Heart left ventricle (tissue), 16 donors: ENCODE data around the gene PDE7B. TPM values are rescaled to one million over a fixed set of nuclear protein-coding genes. Genes with fewer than 3 reads are reported as not detected.

ENCODE experiments used
- ATAC-seq, 4 donors: fragments of 200-7000 bp; cut with Tn5 transposase; one replicate each; pipeline ENCODE4 v1.9.1; 2020 to 2022; ENCODE audit warnings: moderate library complexity in 4 of 4, mild to moderate bottlenecking in 3 of 4, moderate number of reproducible peaks in 1 of 4
- DNase-seq, 5 donors: peaks; one replicate each; pipeline ENCODE4 v3.0.0-alpha.2; 2020
- H3K27ac ChIP-seq, 12 donors: fragments of 200-600 bp; sonication (generic) in 4 of 12; one replicate each; pipeline versions ENCODE4 v1.5.0 to v1.8.0; 2016 to 2022; ENCODE audit warnings: mild to moderate bottlenecking in 2 of 12
- H3K27me3 ChIP-seq, 9 donors: fragments of 200-600 bp; sonication (generic) in 2 of 9; one replicate each; pipeline versions ENCODE4 v1.5.1 to v1.8.0; 2016 to 2022; ENCODE audit warnings: mild to moderate bottlenecking in 3 of 9
- H3K36me3 ChIP-seq, 9 donors: fragments of 200-600 bp; sonication (generic) in 2 of 9; one replicate each; pipeline versions ENCODE4 v1.5.0 to v1.8.0; 2018 to 2022; ENCODE audit warnings: mild to moderate bottlenecking in 2 of 9
- H3K4me1 ChIP-seq, 12 donors: fragments of 200-600 bp; sonication (generic) in 4 of 12; one replicate each; pipeline versions ENCODE4 v1.5.0 to v1.8.0; 2016 to 2022; ENCODE audit warnings: mild to moderate bottlenecking in 3 of 12
- H3K4me3 ChIP-seq, 12 donors: fragments of 200-600 bp; sonication (generic) in 4 of 12; one replicate each; pipeline versions ENCODE4 v1.5.0 to v1.8.0; 2017 to 2022; ENCODE audit warnings: mild to moderate bottlenecking in 9 of 12, moderate library complexity in 4 of 12
- H3K9me3 ChIP-seq, 12 donors: fragments of 200-600 bp; sonication (generic) in 4 of 12; one replicate each; pipeline versions ENCODE4 v1.5.0 to v1.8.0; 2016 to 2022; ENCODE audit warnings: mild to moderate bottlenecking in 1 of 12
- CTCF ChIP-seq, 12 donors: fragments of 200-600 bp; sonication (generic) in 4 of 12; IDR thresholded peaks; one replicate each; pipeline versions ENCODE4 v1.5.0 to v1.8.0; 2018 to 2022; ENCODE audit warnings: antibody characterized with exemption in 12 of 12, mild to moderate bottlenecking in 5 of 12
- POLR2A ChIP-seq, 2 donors: fragments of 450-650 bp; IDR thresholded peaks; one replicate each; pipeline ENCODE4 v1.6.1; 2017; ENCODE audit warnings: antibody characterized with exemption in 2 of 2, mild to moderate bottlenecking in 2 of 2, moderate library complexity in 2 of 2
- WGBS, 4 donors: extraction: QIAGEN DNeasy Blood & Tissue Kit in 2 of 4; methylation state at CpG; one replicate each; pipeline versions ENCODE4 v1.1.5 to v1.1.7; 2013 to 2018; 5-methylcytosine and 5-hydroxymethylcytosine counted together
- intact Hi-C, 10 donors: fragments of 100-400 bp; cut with DNase I; formaldehyde crosslinking; loops; one replicate each; pipeline versions ENCODE4 v1.11.1 to v1.14.2; 2022
- polyA plus RNA-seq, 2 donors: library from polyadenylated mRNA; stranded (reverse); fragments of 200-250 nt; gene quantifications; one replicate each; pipeline ENCODE4 v1.2.3, GENCODE V29; 2013
- total RNA-seq, 9 donors: library from RNA; depleted of rRNA in 2 of 9; stranded (reverse); fragments of >200 nt in 2 of 9; fragmentation: NEBNext Ultra II Directional in 3 of 9; extraction: Animal tissue kit (Norgen Biotek cat#: 25700) in 3 of 9; gene quantifications; one replicate each; pipeline versions ENCODE4 v1.1.0 to v1.2.4, GENCODE V29; 2016 to 2023
- donor health status: ischemic (EF 13 %, LVEDD 7.1; RV severe dilation, severe dysfunction).
- donor health status: healthy with polysubstance abuse.
- donor health status: DM: no; HTN: yes; CAD: no.
- donor health status: DM: no; HTN: no; CAD: no.
- donor health status: ischemic (EF 25% LVEDD 6.9; RV normal size, moderate dysfunction).
- donor health status: ischemic (EF 25% LVEDD 5.7; RV mildly dilated, moderate dysfunction).
- donor health status: healthy.
- donor health status: DM: yes; HTN: yes; CAD: no.
- donor health status: ischemic (EF 35%, LVEDD 5.7; RV mildly dilated, moderate dysfunction).
- donor health status: nonischemic (EF 11% LVEDD 7.7; RV severe dilation, severe dysfunction).
- donor health status: DM: yes; HTN: yes; CAD: no.
- donor health status: PGD.
- donor health status: ischemic (EF 29% LVEDD 5.4; RV normal size, mild dysfunction).
- donor health status: nonischemic (EF 23%, LVEDD 6.1; RV moderate dilation, normal function).

Gene PDE7B
- total and polyA plus RNA-seq, 11 donors: 4.4 to 29.1 (median 9.0) TPM

- peaks cover 0 to 32% (median 14%) of the 10 kb centered on the region in 12 donors for H3K4me1 ChIP-seq
- no peak overlapping the region for H3K4me3 ChIP-seq
- peak overlapping the region in 6 of 12 donors; percentile 3 to 42 (median 12) for H3K27ac ChIP-seq
- intact Hi-C loops: loop anchor here in 1 of 10 donors (10.0 kb wide), 1 partner anchor 47 kb away; no protein-coding TSS in a partner anchor
- DNase-seq (no peak), ATAC-seq (peak; percentile 51 to 60 (median 55))
- no peaks in the 10 kb centered on the region for H3K9me3 ChIP-seq
- H3K27me3 ChIP-seq: no peaks in the 10 kb centered on the region
- no peaks in the 10 kb centered on the region for H3K36me3 ChIP-seq
- 20 to 34% (median 21%) methylated on average over 2 of the region's 2 CpGs for WGBS, 4 donors
- TF ChIP-seq POLR2A (IDR thresholded peaks at IDR 0.05): no peak
Observed at GRCh38 chr6:136127873-136128272, 276.4 kb downstream of the PDE7B start.

- 35 to 54% (median 40%) methylated on average over 3 of the region's 3 CpGs for WGBS, 4 donors
- peak in 3 of 4 donors; percentile 68 to 75 (median 73) for ATAC-seq
- Histone ChIP-seq H3K36me3 (no peaks in the 10 kb centered on the region), H3K27ac (peak overlapping the region in 5 of 12 donors; percentile 4 to 33 (median 9)), H3K4me1 (peaks cover 0 to 25% (median 14%) of the 10 kb centered on the region in 12 donors), H3K27me3 (no peaks in the 10 kb centered on the region), H3K9me3 (no peaks in the 10 kb centered on the region), H3K4me3 (no peak overlapping the region)
- TF ChIP-seq POLR2A (IDR thresholded peaks at IDR 0.05): no peak
- TF ChIP-seq CTCF (IDR thresholded peaks at IDR 0.05): no peak
- intact Hi-C loops: loop anchor here in 1 of 10 donors (10.0 kb wide), 1 partner anchor 45 kb away; no protein-coding TSS in a partner anchor
- peak in 1 of 5 donors; percentile 28 for DNase-seq
Observed at GRCh38 chr6:136129365-136129764, 277.9 kb downstream of the PDE7B start.

- H3K9me3 ChIP-seq: peaks cover 0 to 3% (median 0%) of the 10 kb centered on the region in 12 donors
- WGBS, 4 donors: 86 to 90% (median 87%) methylated on average over 5 of the region's 5 CpGs
- H3K27me3 ChIP-seq: no peaks in the 10 kb centered on the region
- intact Hi-C loops: no loop called here
- H3K4me1 ChIP-seq: peaks cover 0 to 29% (median 11%) of the 10 kb centered on the region in 12 donors
- no peak for DNase-seq
- no peak overlapping the region for H3K4me3 ChIP-seq
- H3K27ac ChIP-seq: no peak overlapping the region
- no peaks in the 10 kb centered on the region for H3K36me3 ChIP-seq
- no peak for TF ChIP-seq CTCF (IDR thresholded peaks at IDR 0.05)
- no peak for TF ChIP-seq POLR2A (IDR thresholded peaks at IDR 0.05)
- ATAC-seq: no peak
Observed at GRCh38 chr6:136134268-136134667, 282.8 kb downstream of the PDE7B start.

GRCh38 chr6:136134751-136135150 lies 283.2 kb downstream of the PDE7B start:
- 64 to 76% (median 69%) methylated on average over 3 of the region's 3 CpGs for WGBS, 4 donors
- no peak for DNase-seq
- no peak for TF ChIP-seq POLR2A (IDR thresholded peaks at IDR 0.05)
- peak in 1 of 12 donors; percentile 9 for TF ChIP-seq CTCF (IDR thresholded peaks at IDR 0.05)
- Histone ChIP-seq H3K27ac (no peak overlapping the region), H3K9me3 (peaks cover 0 to 3% (median 0%) of the 10 kb centered on the region in 12 donors), H3K4me3 (no peak overlapping the region), H3K36me3 (no peaks in the 10 kb centered on the region), H3K4me1 (peaks cover 0 to 26% (median 9%) of the 10 kb centered on the region in 12 donors), H3K27me3 (no peaks in the 10 kb centered on the region)
- ATAC-seq: no peak
- intact Hi-C loops: no loop called here

- no peak for ATAC-seq
- intact Hi-C loops: no loop called here
- no peak for DNase-seq
- TF ChIP-seq POLR2A (IDR thresholded peaks at IDR 0.05): no peak
- no peak for TF ChIP-seq CTCF (IDR thresholded peaks at IDR 0.05)
- H3K36me3 ChIP-seq: no peaks in the 10 kb centered on the region
- H3K27me3 ChIP-seq: no peaks in the 10 kb centered on the region
- H3K4me3 ChIP-seq: no peak overlapping the region
- 74 to 82% (median 77%) methylated on average over 2 of the region's 2 CpGs for WGBS, 4 donors
- H3K4me1 ChIP-seq: peaks cover 0 to 26% (median 6%) of the 10 kb centered on the region in 12 donors
- peaks cover 0 to 7% (median 0%) of the 10 kb centered on the region in 12 donors for H3K9me3 ChIP-seq
- H3K27ac ChIP-seq: no peak overlapping the region
Observed at GRCh38 chr6:136136274-136136673, 284.8 kb downstream of the PDE7B start.
